Stomach (tissue), 4 donors: ENCODE data around the gene FHAD1.

Experiments used
- CTCF ChIP-seq, 7 experiments: fragments of 450-650 bp in 4 of 7; fragments of 200-600 bp in 3 of 7; sonication (generic) in 3 of 7; IDR thresholded peaks; one replicate each; pipeline ENCODE4 v1.5.1; 2016 to 2019; ENCODE audit warnings: antibody characterized with exemption in 7 of 7, control low read depth in 2 of 7, mild to moderate bottlenecking in 1 of 7
- EP300 ChIP-seq: sonication (generic); formaldehyde crosslinking; IDR thresholded peaks from one replicate; pipeline ENCODE4 v1.6.1; 2017; ENCODE audit warnings: antibody characterized with exemption
- POLR2A ChIP-seq, 4 donors: fragments of 450-650 bp; IDR thresholded peaks; one replicate each; pipeline ENCODE4 v1.6.1; 2016; ENCODE audit warnings: antibody characterized with exemption in 4 of 4, control low read depth in 2 of 4, mild to moderate bottlenecking in 1 of 4, moderate library complexity in 1 of 4
- POLR2AphosphoS5 ChIP-seq, 3 donors: sonication (generic); formaldehyde crosslinking; IDR thresholded peaks; one replicate each; pipeline ENCODE4 v1.6.1; 2016; ENCODE audit warnings: antibody characterized with exemption in 3 of 3

- TF ChIP-seq POLR2A (IDR thresholded peaks at IDR 0.05) (no peak), CTCF (IDR thresholded peaks at IDR 0.05) (no peak), POLR2AphosphoS5 (IDR thresholded peaks at IDR 0.05) (no peak), EP300 (no peak)
Measured at GRCh38 chr1:15336866-15337265, 89.8 kb downstream of the FHAD1 start.
